Measurements from ENCODE around the gene PCDH9. TPM values are rescaled to one million over a fixed set of nuclear protein-coding genes. Genes with fewer than 3 reads are reported as not detected.

Gene PCDH9
- total and polyA plus RNA-seq, 10 of the 15 experiments (the other 5 are each of a cell fraction or from before 2014, with no cell fraction given) = 0.02 to 2.3 (median 0.05) TPM; not detected in 1

- TF ChIP-seq, protein P1, sequence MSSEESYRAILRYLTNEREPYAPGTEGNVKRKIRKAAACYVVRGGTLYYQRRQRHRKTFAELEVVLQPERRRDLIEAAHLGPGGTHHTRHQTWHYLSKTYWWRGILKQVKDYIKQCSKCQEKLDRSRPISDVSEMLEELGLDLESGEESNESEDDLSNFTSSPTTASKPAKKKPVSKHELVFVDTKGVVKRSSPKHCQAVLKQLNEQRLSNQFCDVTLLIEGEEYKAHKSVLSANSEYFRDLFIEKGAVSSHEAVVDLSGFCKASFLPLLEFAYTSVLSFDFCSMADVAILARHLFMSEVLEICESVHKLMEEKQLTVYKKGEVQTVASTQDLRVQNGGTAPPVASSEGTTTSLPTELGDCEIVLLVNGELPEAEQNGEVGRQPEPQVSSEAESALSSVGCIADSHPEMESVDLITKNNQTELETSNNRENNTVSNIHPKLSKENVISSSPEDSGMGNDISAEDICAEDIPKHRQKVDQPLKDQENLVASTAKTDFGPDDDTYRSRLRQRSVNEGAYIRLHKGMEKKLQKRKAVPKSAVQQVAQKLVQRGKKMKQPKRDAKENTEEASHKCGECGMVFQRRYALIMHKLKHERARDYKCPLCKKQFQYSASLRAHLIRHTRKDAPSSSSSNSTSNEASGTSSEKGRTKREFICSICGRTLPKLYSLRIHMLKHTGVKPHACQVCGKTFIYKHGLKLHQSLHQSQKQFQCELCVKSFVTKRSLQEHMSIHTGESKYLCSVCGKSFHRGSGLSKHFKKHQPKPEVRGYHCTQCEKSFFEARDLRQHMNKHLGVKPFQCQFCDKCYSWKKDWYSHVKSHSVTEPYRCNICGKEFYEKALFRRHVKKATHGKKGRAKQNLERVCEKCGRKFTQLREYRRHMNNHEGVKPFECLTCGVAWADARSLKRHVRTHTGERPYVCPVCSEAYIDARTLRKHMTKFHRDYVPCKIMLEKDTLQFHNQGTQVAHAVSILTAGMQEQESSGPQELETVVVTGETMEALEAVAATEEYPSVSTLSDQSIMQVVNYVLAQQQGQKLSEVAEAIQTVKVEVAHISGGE (CRISPR knock-in tag; IDR thresholded peaks at IDR 0.05) = no peak
Observed at GRCh38 chr13:66402066-66402465, 828.1 kb downstream of the PCDH9 start (continued).

- intact Hi-C loops (cut with micrococcal nuclease; ENCODE audit: unreplicated experiment) = no loop called here
- DNase-seq (ENCODE audit: low read depth, low spot score) = no peak
- H3K9ac ChIP-seq (ENCODE audit: control insufficient read depth, insufficient read depth, low read length) = no peak overlapping the region
- no peak overlapping the region for H3K4me3 ChIP-seq
- no peaks in the 10 kb centered on the region for H3K36me3 ChIP-seq (ENCODE audit: control insufficient read depth in 2 of 2, insufficient read depth in 2 of 2, low read length in 1 of 2)
- ATAC-seq = no peak
- no peak overlapping the region for H2AFZ ChIP-seq (ENCODE audit: control insufficient read depth, low read depth, low read length)
- in situ Hi-C loops (cut with MboI) = no loop called here
- no peak overlapping the region for H3K4me2 ChIP-seq (ENCODE audit: control insufficient read depth, insufficient read depth)
- no peaks in the 10 kb centered on the region for H3K27me3 ChIP-seq (replicated peaks in 1 of 2; ENCODE audit: control insufficient read depth in 2 of 2, insufficient read depth in 2 of 2, low read length in 1 of 2)
- POLR2A ChIA-PET = no interaction called here
- CTCF ChIA-PET = no interaction called here
- no peaks in the 10 kb centered on the region for H3K79me2 ChIP-seq (ENCODE audit: control insufficient read depth, insufficient read depth, low read length)
- no peaks in the 10 kb centered on the region for H3K9me3 ChIP-seq (replicated peaks; ENCODE audit: control insufficient read depth, insufficient read depth, low read length)
- RAD21 ChIA-PET (ENCODE audit: unreplicated experiment) = no interaction called here
- FAIRE-seq = no peak
- no TSS peak for BruUV-seq (replicated peaks)
- no peaks in the 10 kb centered on the region for H3K4me1 ChIP-seq (ENCODE audit: control insufficient read depth, insufficient read depth, low read length)
- SMC1A ChIA-PET (ENCODE audit: uncharacterized antibody, unreplicated experiment) = no interaction called here
- H3K27ac ChIP-seq (ENCODE audit: control insufficient read depth, insufficient read depth) = no peak overlapping the region
- H4K20me1 ChIP-seq (ENCODE audit: control insufficient read depth, insufficient read depth) = no peaks in the 10 kb centered on the region
- TF ChIP-seq JUND (IDR thresholded peaks at IDR 0.05; ENCODE audit: low read depth, low read length) (no peak), CREB1 (IDR thresholded peaks at IDR 0.05; ENCODE audit: low read depth) (no peak), EGR1 (IDR thresholded peaks at IDR 0.05; ENCODE audit: borderline replicate concordance in 1 of 2, low read depth in 2 of 2, low read length in 2 of 2) (no peak), USF2 (IDR thresholded peaks at IDR 0.05; ENCODE audit: borderline replicate concordance, low read depth, low read length) (no peak), ZZZ3 (IDR thresholded peaks at IDR 0.05; ENCODE audit: control insufficient read depth, insufficient read length, low read depth) (no peak), CUX1 (IDR thresholded peaks at IDR 0.05; ENCODE audit: insufficient replicate concordance, low read depth, low read length) (no peak), CHD4 (IDR thresholded peaks at IDR 0.05) (no peak), RELA (IDR thresholded peaks at IDR 0.05; ENCODE audit: borderline replicate concordance, partially characterized antibody) (no peak)
- TF ChIP-seq, protein P2, sequence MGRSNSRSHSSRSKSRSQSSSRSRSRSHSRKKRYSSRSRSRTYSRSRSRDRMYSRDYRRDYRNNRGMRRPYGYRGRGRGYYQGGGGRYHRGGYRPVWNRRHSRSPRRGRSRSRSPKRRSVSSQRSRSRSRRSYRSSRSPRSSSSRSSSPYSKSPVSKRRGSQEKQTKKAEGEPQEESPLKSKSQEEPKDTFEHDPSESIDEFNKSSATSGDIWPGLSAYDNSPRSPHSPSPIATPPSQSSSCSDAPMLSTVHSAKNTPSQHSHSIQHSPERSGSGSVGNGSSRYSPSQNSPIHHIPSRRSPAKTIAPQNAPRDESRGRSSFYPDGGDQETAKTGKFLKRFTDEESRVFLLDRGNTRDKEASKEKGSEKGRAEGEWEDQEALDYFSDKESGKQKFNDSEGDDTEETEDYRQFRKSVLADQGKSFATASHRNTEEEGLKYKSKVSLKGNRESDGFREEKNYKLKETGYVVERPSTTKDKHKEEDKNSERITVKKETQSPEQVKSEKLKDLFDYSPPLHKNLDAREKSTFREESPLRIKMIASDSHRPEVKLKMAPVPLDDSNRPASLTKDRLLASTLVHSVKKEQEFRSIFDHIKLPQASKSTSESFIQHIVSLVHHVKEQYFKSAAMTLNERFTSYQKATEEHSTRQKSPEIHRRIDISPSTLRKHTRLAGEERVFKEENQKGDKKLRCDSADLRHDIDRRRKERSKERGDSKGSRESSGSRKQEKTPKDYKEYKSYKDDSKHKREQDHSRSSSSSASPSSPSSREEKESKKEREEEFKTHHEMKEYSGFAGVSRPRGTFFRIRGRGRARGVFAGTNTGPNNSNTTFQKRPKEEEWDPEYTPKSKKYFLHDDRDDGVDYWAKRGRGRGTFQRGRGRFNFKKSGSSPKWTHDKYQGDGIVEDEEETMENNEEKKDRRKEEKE (IDR thresholded peaks at IDR 0.05) = no peak
Observed at GRCh38 chr13:66400292-66400691, 829.8 kb downstream of the PCDH9 start.
